ENCODE measurements around the gene RTL3.

Gene RTL3

GRCh38 chrX:78624426-78624825 is 34.7 kb downstream of the RTL3 start:
- no peak for DNase-seq (ENCODE audit: low read depth, low spot score)
- no peak for TF ChIP-seq CTCF (IDR thresholded peaks at IDR 0.05; ENCODE audit: low read depth, low read length)
- in situ Hi-C loops (cut with HindIII; ENCODE audit: low sequenced_read_pairs): no loop called here
- H3K4me3 ChIP-seq (ENCODE audit: low read depth, low read length): no peak overlapping the region

GRCh38 chrX:78622831-78623230 is 36.3 kb downstream of the RTL3 start:
- in situ Hi-C loops (cut with HindIII; ENCODE audit: low sequenced_read_pairs): no loop called here
- DNase-seq (ENCODE audit: low read depth, low spot score): no peak
- no peak for TF ChIP-seq CTCF (IDR thresholded peaks at IDR 0.05; ENCODE audit: low read depth, low read length)
- no peak overlapping the region for H3K4me3 ChIP-seq (ENCODE audit: low read depth, low read length)

GRCh38 chrX:78619834-78620233 is 39.3 kb downstream of the RTL3 start:
- in situ Hi-C loops (cut with HindIII; ENCODE audit: low sequenced_read_pairs): no loop called here
- DNase-seq (ENCODE audit: low read depth, low spot score): peak; percentile 53
- no peak overlapping the region for H3K4me3 ChIP-seq (ENCODE audit: low read depth, low read length)

GRCh38 chrX:78618987-78619386 is 40.1 kb downstream of the RTL3 start:
- in situ Hi-C loops (cut with HindIII; ENCODE audit: low sequenced_read_pairs): no loop called here
- TF ChIP-seq CTCF (IDR thresholded peaks at IDR 0.05; ENCODE audit: low read depth, low read length): no peak
- DNase-seq (ENCODE audit: low read depth, low spot score): no peak
- H3K4me3 ChIP-seq (ENCODE audit: low read depth, low read length): no peak overlapping the region

More at GRCh38 chrX:78619834-78620233, 39.3 kb downstream of the RTL3 start:
- no peak for TF ChIP-seq CTCF (IDR thresholded peaks at IDR 0.05; ENCODE audit: low read depth, low read length)

- no peak overlapping the region for H3K4me3 ChIP-seq (ENCODE audit: low read depth, low read length)
- DNase-seq (ENCODE audit: low read depth, low spot score): no peak
- in situ Hi-C loops (cut with HindIII; ENCODE audit: low sequenced_read_pairs): no loop called here
- no peak for TF ChIP-seq CTCF (IDR thresholded peaks at IDR 0.05; ENCODE audit: low read depth, low read length)
These were observed 44.9 kb downstream of the RTL3 start for GRCh38 chrX:78614264-78614663.

Data from astrocyte of the spinal cord (primary cell).